Gastrocnemius medialis (tissue), 4 donors: Measurements from ENCODE around the gene ZSCAN10.
"Not testable (repeated sequence)": the region's sequence is repeated elsewhere in the genome, so short reads cannot be mapped to it uniquely, and the experiment has no call there.

Experiments used
- POLR2A ChIP-seq, 2 donors: fragments of 450-650 bp; IDR thresholded peaks; one replicate each; pipeline ENCODE4 v1.6.1; 2017; ENCODE audit warnings: antibody characterized with exemption in 2 of 2, mild to moderate bottlenecking in 2 of 2, moderate library complexity in 2 of 2
- TF ChIP-seq, protein P1 (sequence below), 5 experiments: fragments of 450-650 bp in 3 of 5; fragments of 200-600 bp in 2 of 5; sonication (generic) in 2 of 5; IDR thresholded peaks in 4 of 5; conservative IDR thresholded peaks in 1 of 5; 1 replicate in 4 of 5; 2 replicates in 1 of 5; pipeline ENCODE4 v1.5.1; 2016 to 2019; ENCODE audit warnings: antibody characterized with exemption in 5 of 5, mild to moderate bottlenecking in 3 of 5, moderate library complexity in 3 of 5

GRCh38 chr16:3055734-3056115, 43.4 kb downstream of the ZSCAN10 start:
- not testable (repeated sequence) for TF ChIP-seq POLR2A (IDR thresholded peaks at IDR 0.05)
- TF ChIP-seq, protein P1, sequence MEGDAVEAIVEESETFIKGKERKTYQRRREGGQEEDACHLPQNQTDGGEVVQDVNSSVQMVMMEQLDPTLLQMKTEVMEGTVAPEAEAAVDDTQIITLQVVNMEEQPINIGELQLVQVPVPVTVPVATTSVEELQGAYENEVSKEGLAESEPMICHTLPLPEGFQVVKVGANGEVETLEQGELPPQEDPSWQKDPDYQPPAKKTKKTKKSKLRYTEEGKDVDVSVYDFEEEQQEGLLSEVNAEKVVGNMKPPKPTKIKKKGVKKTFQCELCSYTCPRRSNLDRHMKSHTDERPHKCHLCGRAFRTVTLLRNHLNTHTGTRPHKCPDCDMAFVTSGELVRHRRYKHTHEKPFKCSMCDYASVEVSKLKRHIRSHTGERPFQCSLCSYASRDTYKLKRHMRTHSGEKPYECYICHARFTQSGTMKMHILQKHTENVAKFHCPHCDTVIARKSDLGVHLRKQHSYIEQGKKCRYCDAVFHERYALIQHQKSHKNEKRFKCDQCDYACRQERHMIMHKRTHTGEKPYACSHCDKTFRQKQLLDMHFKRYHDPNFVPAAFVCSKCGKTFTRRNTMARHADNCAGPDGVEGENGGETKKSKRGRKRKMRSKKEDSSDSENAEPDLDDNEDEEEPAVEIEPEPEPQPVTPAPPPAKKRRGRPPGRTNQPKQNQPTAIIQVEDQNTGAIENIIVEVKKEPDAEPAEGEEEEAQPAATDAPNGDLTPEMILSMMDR (IDR thresholded peaks at IDR 0.05 in 4 of 5, conservative IDR thresholded peaks at IDR 0.05 in 1 of 5) = not testable (repeated sequence)
